Tibial nerve (tissue), 4 donors: ENCODE results near the gene ANKRD44. TPM values are rescaled to one million over a fixed set of nuclear protein-coding genes. Genes with fewer than 3 reads are reported as not detected.
"Not testable (repeated sequence)": the region's sequence is repeated elsewhere in the genome, so short reads cannot be mapped to it uniquely, and the experiment has no call there.

Source experiments
- DNase-seq, 2 donors: peaks; one replicate each; pipeline ENCODE4 v3.0.0-alpha.2; 2019; ENCODE audit warnings: low spot score in 2 of 2
- H3K27ac ChIP-seq, 4 donors: fragments of 200-600 bp; sonication (generic) in 3 of 4; one replicate each; pipeline ENCODE4 v1.5.1; 2017 to 2019; ENCODE audit warnings: mild to moderate bottlenecking in 1 of 4
- H3K27me3 ChIP-seq, 2 donors: fragments of 200-600 bp; sonication (generic) in 1 of 2; one replicate each; pipeline versions ENCODE4 v1.5.1 to v1.6.0; 2017 to 2019
- H3K36me3 ChIP-seq, 3 donors: fragments of 200-600 bp; sonication (generic); one replicate each; pipeline ENCODE4 v1.5.1; 2018 to 2019
- H3K4me1 ChIP-seq, 4 donors: fragments of 200-600 bp; sonication (generic) in 3 of 4; one replicate each; pipeline ENCODE4 v1.5.1; 2017 to 2019
- H3K4me3 ChIP-seq, 4 donors: fragments of 200-600 bp; sonication (generic) in 3 of 4; one replicate each; pipeline ENCODE4 v1.5.1; 2017 to 2019; ENCODE audit warnings: mild to moderate bottlenecking in 1 of 4, moderate library complexity in 1 of 4
- H3K9me3 ChIP-seq, 4 donors: fragments of 200-600 bp; sonication (generic) in 3 of 4; one replicate each; pipeline ENCODE4 v1.5.1; 2017 to 2019
- CTCF ChIP-seq, 5 experiments: fragments of 200-600 bp in 3 of 5; fragments of 450-650 bp in 2 of 5; sonication (generic) in 3 of 5; IDR thresholded peaks; one replicate each; pipeline ENCODE4 v1.5.1; 2016 to 2019; ENCODE audit warnings: antibody characterized with exemption in 5 of 5, mild to moderate bottlenecking in 3 of 5, moderate library complexity in 2 of 5
- EP300 ChIP-seq, 2 donors: sonication (generic); formaldehyde crosslinking; IDR thresholded peaks; one replicate each; pipeline ENCODE4 v1.6.1; 2017; ENCODE audit warnings: antibody characterized with exemption in 2 of 2, mild to moderate bottlenecking in 1 of 2
- POLR2A ChIP-seq, 2 donors: fragments of 450-650 bp; IDR thresholded peaks; one replicate each; pipeline ENCODE4 v1.6.1; 2017; ENCODE audit warnings: antibody characterized with exemption in 2 of 2, mild to moderate bottlenecking in 2 of 2, moderate library complexity in 2 of 2
- WGBS, 2 donors: methylation state at CpG; one replicate each; pipeline ENCODE4 v1.1.5; 2018; 5-methylcytosine and 5-hydroxymethylcytosine counted together
- total RNA-seq, 4 donors: library from RNA; depleted of rRNA; stranded (reverse); fragments of >200 nt; gene quantifications; one replicate each; pipeline ENCODE4 v1.1.0, GENCODE V29; 2016

The ANKRD44 gene
- total RNA-seq, 4 donors from 2014 or later = 28.5 to 48.9 (median 41.5) TPM

GRCh38 chr2:197354169-197354558 is 43.6 kb upstream of the ANKRD44 start:
- TF ChIP-seq POLR2A (IDR thresholded peaks at IDR 0.05) (no peak), EP300 (IDR thresholded peaks at IDR 0.05) (no peak), CTCF (IDR thresholded peaks at IDR 0.05) (no peak)
- no peaks in the 10 kb centered on the region for H3K9me3 ChIP-seq
- no peak overlapping the region for H3K27ac ChIP-seq
- no peaks in the 10 kb centered on the region for H3K27me3 ChIP-seq
- H3K4me1 ChIP-seq = no peaks in the 10 kb centered on the region
- WGBS, 2 donors = 93 to 97% methylated on average over 4 of the region's 4 CpGs
- no peaks in the 10 kb centered on the region for H3K36me3 ChIP-seq
- H3K4me3 ChIP-seq = no peak overlapping the region
- DNase-seq = no peak

DNA sequence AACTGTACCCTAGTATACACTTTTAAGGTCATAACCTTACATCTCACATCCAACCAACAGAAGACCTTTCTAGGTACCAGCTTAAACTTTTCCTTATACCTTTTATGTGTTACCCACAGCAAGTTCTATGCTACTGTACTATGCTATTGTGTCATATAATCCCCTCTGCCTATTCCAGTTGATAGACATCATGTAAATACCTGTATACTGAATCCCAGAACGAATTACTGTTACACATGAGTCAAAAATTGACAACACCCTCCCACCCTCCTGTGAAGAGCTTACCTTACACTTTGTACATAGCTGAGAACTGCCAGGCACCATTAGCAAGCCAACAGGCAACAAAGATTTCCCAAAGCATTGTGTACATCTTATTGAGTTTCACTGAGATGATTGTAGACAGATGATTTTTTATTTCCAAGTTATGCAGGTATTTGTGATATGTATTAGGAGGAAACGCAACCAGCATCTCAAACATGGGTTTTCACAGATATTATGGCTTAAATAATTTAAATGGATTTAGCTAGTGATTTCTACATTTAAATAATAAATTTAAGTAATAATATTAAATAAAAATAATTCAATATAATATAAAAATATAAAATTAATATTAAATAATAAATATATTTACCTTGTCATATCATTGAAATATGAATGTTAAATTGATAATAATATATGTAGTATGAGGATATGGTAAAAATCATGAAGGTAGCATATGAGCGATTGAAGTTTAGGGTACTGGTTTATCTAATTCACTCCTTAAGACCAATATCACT is 43.0 kb upstream of the ANKRD44 start:
- H3K4me3 ChIP-seq = no peak overlapping the region
- no peak overlapping the region for H3K27ac ChIP-seq
- DNase-seq = no peak
- no peaks in the 10 kb centered on the region for H3K9me3 ChIP-seq
- TF ChIP-seq CTCF (IDR thresholded peaks at IDR 0.05) = no peak
- no peak for TF ChIP-seq POLR2A (IDR thresholded peaks at IDR 0.05)
- no peak for TF ChIP-seq EP300 (IDR thresholded peaks at IDR 0.05)
- H3K36me3 ChIP-seq = no peaks in the 10 kb centered on the region
- 82 to 86% methylated on average over 3 of the region's 3 CpGs for WGBS, 2 donors
- no peaks in the 10 kb centered on the region for H3K4me1 ChIP-seq
- H3K27me3 ChIP-seq = no peaks in the 10 kb centered on the region

- 49 to 56% methylated on average over 2 of the region's 2 CpGs for WGBS, 2 donors
- Histone ChIP-seq H3K9me3 (no peaks in the 10 kb centered on the region), H3K4me1 (no peaks in the 10 kb centered on the region), H3K27ac (no peak overlapping the region), H3K4me3 (no peak overlapping the region), H3K36me3 (no peaks in the 10 kb centered on the region), H3K27me3 (no peaks in the 10 kb centered on the region)
- no peak for DNase-seq
- TF ChIP-seq POLR2A (IDR thresholded peaks at IDR 0.05) = no peak
- TF ChIP-seq EP300 (IDR thresholded peaks at IDR 0.05) = no peak
These were observed 39.1 kb upstream of the ANKRD44 start for GRCh38 chr2:197349699-197350098.

DNA sequence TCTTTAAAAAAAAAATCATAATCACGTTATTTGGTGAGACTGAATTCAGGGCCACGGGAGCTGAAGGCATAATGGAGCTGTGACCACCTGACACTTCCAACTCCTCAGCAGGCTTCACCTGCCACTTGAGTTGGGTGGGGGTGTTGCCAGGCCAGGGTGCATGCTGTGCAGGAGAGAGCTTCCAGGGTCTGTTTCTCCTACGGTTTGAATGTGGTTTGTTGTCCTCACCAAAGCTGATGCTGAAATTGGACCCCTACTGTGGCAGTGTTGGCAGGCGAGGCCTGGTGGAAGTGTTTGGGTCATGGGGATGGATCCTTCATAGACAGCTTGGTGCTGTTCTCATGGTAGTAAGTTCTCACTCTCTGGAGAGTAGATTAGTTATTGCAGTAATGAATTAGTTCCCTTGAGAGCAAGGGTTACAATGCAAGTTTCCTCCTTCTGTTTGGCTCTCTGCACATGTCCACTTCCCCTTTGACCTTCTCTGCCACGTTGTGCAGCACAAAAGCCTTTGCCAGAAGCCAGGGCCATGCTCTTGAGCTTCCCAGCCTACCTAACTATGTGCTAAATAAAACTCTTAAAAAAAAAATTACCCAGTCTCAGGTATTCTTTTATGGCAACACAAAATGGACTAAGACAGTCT is 38.3 kb upstream of the ANKRD44 start:
- no peaks in the 10 kb centered on the region for H3K36me3 ChIP-seq
- no peaks in the 10 kb centered on the region for H3K4me1 ChIP-seq
- H3K9me3 ChIP-seq = no peaks in the 10 kb centered on the region
- 55 to 66% methylated on average over 4 to 5 of the region's 5 CpGs for WGBS, 2 donors
- no peak for TF ChIP-seq POLR2A (IDR thresholded peaks at IDR 0.05)
- no peak for TF ChIP-seq EP300 (IDR thresholded peaks at IDR 0.05)
- no peak for TF ChIP-seq CTCF (IDR thresholded peaks at IDR 0.05)
- no peak for DNase-seq
- no peak overlapping the region for H3K27ac ChIP-seq
- no peaks in the 10 kb centered on the region for H3K27me3 ChIP-seq
- H3K4me3 ChIP-seq = no peak overlapping the region

DNA sequence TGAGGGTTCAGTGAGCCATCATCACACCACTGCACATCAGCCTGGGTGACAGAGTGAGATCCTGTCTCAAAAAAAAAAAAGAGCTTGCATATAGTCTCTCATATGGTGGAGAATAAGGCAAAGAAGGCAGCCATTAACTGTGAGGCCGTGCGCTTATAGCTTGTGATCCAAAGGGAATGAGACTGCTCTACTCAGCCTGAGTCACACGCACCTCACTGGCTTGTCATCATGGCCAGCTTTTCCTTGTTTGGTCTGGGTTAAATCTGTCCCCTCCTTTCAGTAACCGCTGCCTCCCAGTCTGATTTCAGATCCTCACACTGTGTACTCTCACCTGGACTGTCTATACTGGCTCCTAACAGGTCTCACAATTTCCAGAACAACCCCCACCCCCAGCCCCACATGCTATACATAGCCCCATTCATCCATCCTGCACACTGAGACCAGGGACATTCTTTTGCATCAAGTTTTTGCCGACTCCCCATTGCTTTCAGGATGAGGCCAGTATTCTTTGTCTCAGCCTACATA is 35.3 kb upstream of the ANKRD44 start:
- Histone ChIP-seq H3K27me3 (no peaks in the 10 kb centered on the region), H3K27ac (no peak overlapping the region), H3K9me3 (no peaks in the 10 kb centered on the region), H3K4me1 (no peaks in the 10 kb centered on the region), H3K36me3 (no peaks in the 10 kb centered on the region), H3K4me3 (no peak overlapping the region)
- TF ChIP-seq CTCF (IDR thresholded peaks at IDR 0.05) (no peak), EP300 (IDR thresholded peaks at IDR 0.05) (no peak), POLR2A (IDR thresholded peaks at IDR 0.05) (no peak)
- DNase-seq = no peak
- 85 to 89% methylated on average over 5 of the region's 5 CpGs for WGBS, 2 donors

DNA sequence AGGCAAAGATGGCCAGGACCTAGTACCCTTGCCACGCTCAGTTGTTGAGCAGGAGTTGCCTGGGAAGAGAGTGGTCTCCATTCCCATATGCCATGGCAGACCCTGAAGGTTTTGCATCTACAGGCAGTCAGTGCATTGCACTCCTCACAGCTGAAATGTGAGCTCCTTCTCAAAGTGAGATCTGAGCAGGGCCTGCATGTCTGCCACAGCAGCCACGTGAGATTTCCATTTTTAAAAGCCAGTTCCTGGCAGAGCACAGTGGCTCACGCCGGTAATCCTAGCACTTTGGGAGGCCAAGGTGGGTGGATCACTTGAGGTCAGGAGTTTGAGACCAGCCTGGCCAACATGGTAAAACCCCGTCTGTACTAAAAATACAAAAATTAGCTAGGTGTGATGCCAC is 33.4 kb upstream of the ANKRD44 start:
- WGBS, 2 donors = 84 to 88% methylated on average over 5 of the region's 5 CpGs
- H3K4me1 ChIP-seq, H3K27ac ChIP-seq, DNase-seq, H3K4me3 ChIP-seq, H3K36me3 ChIP-seq, H3K27me3 ChIP-seq, H3K9me3 ChIP-seq: not testable (repeated sequence)
